ENCODE data around the gene LRRC7.

GRCh38 chr1:70039485-70039884 lies 471.8 kb downstream of the LRRC7 start:
- TF ChIP-seq CTCF (IDR thresholded peaks at IDR 0.05; ENCODE audit: low read length) (no peak), EZH2phosphoT487 (IDR thresholded peaks at IDR 0.05; ENCODE audit: low read length) (no peak)
